Measurements from ENCODE around the gene LRRC46.

- TF ChIP-seq EZH2 (IDR thresholded peaks at IDR 0.05) (no peak), POLR2AphosphoS5 (IDR thresholded peaks at IDR 0.05; ENCODE audit: borderline replicate concordance, low read depth, low read length) (no peak)
Observed at GRCh38 chr17:47866941-47867340, 35.5 kb downstream of the LRRC46 start.
